ENCODE measurements around the gene HUNK.
A peak's percentile ranks its signal among the peaks of the same experiment; 100 is the strongest.
"Not testable (repeated sequence)": the region's sequence is repeated elsewhere in the genome, so short reads cannot be mapped to it uniquely, and the experiment has no call there.

HUNK gene

GRCh38 chr21:31918250-31918775 is 45.5 kb downstream of the HUNK start:
- no peak for DNase-seq (ENCODE audit: low spot score)

DNA sequence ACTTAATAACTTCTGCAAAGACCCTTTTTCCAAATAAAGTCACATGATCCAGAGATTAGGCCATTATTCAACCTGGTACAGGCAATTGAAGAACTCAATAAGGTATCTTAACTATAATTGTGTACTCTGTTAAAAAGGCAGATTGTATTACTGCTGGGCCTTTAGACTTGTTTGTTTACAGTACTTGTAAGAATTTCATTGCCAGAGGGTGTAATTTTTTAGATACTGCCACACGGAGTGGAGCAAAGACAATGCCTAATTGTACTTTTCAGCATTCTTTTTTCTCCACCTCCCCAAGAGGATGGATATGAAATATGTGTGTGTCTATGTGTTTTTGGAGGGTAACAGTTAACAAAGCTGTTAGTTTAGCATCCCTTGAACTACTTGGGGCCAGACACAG is 47.5 kb downstream of the HUNK start:
- no peak for DNase-seq (ENCODE audit: low spot score)

GRCh38 chr21:31921079-31921478 is 48.3 kb downstream of the HUNK start:
- no peak for DNase-seq (ENCODE audit: low spot score)

DNA sequence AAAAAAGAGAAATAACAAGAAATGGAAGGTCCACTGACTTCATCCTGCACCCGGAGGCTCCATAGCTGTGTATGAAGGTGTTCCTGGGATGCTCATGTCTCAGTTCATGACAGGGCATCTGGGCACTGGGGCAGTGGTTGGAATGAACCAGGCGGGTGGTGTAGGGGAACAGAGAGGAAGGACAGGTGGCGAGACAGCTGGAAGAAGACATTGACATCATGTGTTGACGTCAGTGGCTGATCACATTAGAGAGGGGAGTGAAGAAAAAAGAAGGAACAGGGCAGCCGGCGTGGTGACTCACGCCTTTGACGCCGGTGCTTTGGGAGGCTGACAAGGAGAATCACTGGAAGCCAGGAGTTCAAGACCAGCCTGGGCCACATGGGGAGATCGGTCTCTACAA is 50.1 kb downstream of the HUNK start:
- DNase-seq (ENCODE audit: low spot score) = no peak

GRCh38 chr21:31923756-31924155 is 50.9 kb downstream of the HUNK start:
- no peak for DNase-seq (ENCODE audit: low spot score)

- DNase-seq (ENCODE audit: low spot score) = no peak
Measured at GRCh38 chr21:31924548-31924947, 51.7 kb downstream of the HUNK start.

DNA sequence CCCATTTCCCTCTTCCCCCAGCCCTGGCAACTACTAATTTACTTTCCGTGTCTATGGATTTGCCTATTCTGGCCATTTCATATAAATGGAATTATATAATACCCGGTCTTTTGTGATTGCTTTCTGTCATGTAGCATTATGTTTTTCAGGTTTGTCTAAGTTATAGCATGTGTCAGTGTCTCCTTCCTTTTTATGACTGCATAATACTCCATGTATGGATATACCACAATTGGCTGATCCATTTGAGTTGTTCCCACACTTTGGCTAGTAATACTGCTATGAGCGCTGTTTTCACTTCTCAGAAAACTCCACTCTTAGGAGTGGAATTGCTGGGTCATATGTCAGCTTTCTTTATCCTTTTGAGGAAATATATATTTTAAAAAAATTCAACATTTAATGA is 53.7 kb downstream of the HUNK start:
- no peak for DNase-seq (ENCODE audit: low spot score)

GRCh38 chr21:31927689-31928353 is 55.0 kb downstream of the HUNK start:
- DNase-seq (ENCODE audit: low spot score) = no peak

DNA sequence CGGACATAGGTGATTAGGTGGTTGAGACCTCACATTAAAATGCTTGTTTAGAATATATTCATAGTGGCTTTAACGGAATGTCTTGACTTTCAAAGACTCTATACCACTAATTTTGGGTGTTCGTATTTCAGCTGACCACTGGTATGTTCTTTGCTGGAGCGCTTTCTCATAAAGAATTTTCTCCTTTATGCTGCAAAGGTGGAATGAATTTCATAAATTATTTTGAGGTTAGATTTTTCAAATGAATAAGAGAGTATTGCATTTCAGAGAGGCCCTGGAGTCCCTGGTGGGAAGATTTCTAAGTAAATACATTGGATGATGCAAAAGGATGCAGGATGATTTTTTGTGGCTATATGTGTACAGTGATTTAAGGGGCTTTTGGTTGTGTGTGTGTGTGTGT is 55.8 kb downstream of the HUNK start:
- no peak for DNase-seq (ENCODE audit: low spot score)

DNA sequence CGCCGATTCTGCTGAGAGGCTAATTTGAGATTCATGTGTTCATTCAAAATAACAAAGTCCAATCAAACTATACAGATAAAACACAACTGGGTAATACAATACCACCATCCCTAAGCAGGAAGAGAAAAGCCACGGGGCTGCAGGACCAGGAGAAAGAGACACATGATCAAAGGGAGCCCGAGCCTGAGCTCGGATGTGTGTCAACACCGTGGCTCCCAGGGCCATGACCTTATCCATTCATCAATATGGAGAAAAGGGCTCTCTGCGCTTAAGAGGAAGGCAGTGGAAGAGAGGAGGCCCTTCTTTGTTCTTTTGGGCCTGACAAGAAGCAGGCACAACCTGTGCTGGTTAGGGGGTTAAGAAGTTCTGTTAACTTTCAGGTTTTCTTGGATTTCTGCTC is 56.7 kb downstream of the HUNK start:
- no peak for DNase-seq (ENCODE audit: low spot score)

GRCh38 chr21:31930001-31930400 is 57.2 kb downstream of the HUNK start:
- DNase-seq (ENCODE audit: low spot score) = no peak

GRCh38 chr21:31931644-31932469 is 59.0 kb downstream of the HUNK start:
- DNase-seq (ENCODE audit: low spot score) = no peak

GRCh38 chr21:31932470-31932764 is 59.6 kb downstream of the HUNK start:
- DNase-seq (ENCODE audit: low spot score) = no peak

GRCh38 chr21:31937303-31937702 is 64.5 kb downstream of the HUNK start:
- no peak for DNase-seq (ENCODE audit: low spot score)

- DNase-seq (ENCODE audit: low spot score) = no peak
Measured at GRCh38 chr21:31938330-31939301, 65.8 kb downstream of the HUNK start.

GRCh38 chr21:31941694-31942093 is 68.9 kb downstream of the HUNK start:
- no peak for DNase-seq (ENCODE audit: low spot score)

GRCh38 chr21:31943561-31943960 is 70.7 kb downstream of the HUNK start:
- DNase-seq (ENCODE audit: low spot score) = no peak

- DNase-seq (ENCODE audit: low spot score) = peak; percentile 11
Measured at GRCh38 chr21:31945141-31945540, 72.3 kb downstream of the HUNK start.

- no peak for DNase-seq (ENCODE audit: low spot score)
Measured at GRCh38 chr21:31945546-31945945, 72.7 kb downstream of the HUNK start.

- no peak for DNase-seq (ENCODE audit: low spot score)
Measured at GRCh38 chr21:31946231-31946630, 73.4 kb downstream of the HUNK start.

- not testable (repeated sequence) for DNase-seq (ENCODE audit: low spot score)
Measured at GRCh38 chr21:31946876-31947550, 74.2 kb downstream of the HUNK start.

All from SK-N-DZ (cell line).